DMS153 (cell line): ENCODE measurements around the gene KIAA1210.

Experiments
- DNase-seq: peaks from one replicate; lab custom pipeline; 2025; lab: John Stamatoyannopoulos, UW

The KIAA1210 gene

DNA sequence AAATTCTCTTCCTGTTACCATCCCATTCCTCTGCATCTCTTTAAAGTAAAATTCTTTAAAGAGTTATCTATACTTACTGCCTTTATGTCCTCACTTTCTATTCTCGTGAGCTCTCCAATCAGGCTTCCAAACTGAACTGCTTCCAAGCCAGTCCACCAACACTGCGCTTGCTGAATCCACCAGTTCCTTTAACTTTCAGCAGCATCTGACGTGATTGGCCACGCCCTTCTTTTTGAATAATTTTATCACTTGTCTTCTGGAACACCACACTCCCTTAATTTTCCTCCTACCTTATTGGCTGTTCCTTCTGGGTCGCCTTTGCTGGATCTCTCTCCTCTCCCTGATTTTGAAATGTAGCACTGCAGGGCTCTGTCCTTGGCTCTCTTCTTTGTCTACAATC lies at the start of gene KIAA1210:
Gene KIAA1210 (minus strand): TSS at position 163 of the 400 bp plus-strand sequence. CDS start 4,170 bp downstream, outside the sequence.
- no peak for DNase-seq

DNA sequence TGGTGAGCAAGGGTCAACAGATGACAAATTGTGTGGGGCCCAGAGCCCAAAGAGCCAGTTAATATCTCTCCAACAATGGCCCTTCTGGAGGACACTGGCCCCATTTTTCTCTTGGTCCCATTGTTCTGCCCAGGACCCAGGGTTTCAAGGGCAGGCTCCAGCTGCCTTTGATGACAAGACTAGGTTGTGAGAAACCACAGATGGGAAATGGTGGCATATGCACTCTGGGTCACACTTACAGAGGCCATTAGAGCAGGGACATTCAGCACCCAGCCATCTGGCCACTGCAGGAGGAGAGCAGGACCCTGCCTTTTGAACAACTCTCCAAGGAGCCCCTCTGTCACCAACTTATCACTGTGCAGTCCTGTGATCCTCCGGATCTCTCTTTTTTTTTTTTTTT lies 49.7 kb upstream of the KIAA1210 start:
- no peak for DNase-seq

DNA sequence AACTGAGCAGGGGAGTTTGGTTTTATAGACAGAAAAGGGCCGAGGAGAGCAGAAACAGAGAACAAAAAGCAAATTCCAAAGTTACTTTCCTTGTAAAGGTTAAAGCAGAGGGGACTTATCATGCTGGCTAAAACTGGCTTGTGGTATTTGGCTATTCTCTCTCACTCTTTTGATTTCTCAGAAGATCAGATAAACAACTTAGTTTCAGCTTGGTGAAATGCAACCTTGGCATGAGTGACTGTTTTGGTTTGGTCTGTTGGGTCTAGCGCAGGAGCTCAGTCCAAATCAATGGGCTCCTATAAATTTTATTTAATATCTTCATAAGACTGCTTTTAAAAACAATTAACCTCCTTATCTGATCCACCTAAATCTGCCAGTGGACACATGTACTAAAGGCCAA lies 47.3 kb upstream of the KIAA1210 start:
- DNase-seq, result no peak

DNA sequence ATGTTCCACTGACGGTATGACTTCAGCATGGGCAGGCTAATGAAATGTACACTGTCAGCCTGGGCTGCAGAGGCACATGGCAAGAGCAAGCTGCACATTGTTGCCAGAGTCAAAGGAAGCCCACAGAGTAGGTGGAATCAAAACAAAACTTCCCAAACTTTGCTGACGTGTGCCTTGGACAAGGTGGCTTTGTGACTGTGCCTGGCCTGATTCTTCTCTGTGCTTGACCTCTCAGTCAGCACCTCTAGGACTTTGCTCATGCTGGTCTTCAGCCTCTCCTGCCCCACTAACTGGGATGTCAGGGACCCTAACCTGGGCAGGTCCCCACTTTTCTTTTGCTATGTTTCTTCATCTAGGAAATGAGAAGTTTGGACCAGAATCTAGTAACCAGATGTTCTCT lies 40.5 kb upstream of the KIAA1210 start:
- no peak for DNase-seq

DNA sequence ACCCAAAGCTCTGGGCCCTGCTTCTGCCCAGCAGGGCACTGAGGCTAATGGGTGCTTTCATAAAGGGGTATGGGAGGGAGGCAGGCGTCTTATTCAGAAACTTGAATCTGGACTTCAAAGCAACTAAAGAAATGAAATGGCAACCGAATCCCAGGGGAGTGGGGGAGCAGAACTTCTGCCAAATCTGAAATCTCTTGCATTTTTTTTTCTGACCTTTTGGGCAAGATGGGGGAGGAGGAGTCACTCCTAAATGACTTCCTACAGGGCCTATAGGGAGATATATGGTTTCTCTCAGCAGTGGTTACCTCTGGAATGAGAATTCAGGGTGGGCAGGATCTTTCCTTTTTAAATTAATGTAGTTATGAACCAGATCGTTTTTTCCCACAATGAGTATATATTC lies 30.6 kb upstream of the KIAA1210 start:
- DNase-seq, result no peak

DNA sequence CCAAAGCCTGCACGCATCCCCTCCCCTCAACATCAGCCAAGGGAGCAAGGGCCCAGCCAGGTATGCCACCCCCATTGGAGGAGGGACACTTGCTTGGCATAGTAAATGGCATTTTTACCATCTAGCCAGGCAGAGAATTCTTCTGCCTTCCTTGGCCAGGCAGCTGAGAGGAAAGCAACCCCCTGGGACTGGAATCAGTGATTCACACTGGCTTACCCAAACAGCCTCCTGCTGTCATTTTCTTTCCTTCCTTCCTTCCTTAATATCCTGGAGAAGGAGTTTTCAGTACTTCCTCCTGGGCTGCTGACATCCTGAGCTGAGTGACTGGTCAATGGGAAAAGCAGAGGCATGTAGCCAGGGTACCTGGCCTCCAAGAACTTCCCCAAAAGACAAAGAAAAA lies 28.6 kb upstream of the KIAA1210 start:
- DNase-seq, result no peak

DNA sequence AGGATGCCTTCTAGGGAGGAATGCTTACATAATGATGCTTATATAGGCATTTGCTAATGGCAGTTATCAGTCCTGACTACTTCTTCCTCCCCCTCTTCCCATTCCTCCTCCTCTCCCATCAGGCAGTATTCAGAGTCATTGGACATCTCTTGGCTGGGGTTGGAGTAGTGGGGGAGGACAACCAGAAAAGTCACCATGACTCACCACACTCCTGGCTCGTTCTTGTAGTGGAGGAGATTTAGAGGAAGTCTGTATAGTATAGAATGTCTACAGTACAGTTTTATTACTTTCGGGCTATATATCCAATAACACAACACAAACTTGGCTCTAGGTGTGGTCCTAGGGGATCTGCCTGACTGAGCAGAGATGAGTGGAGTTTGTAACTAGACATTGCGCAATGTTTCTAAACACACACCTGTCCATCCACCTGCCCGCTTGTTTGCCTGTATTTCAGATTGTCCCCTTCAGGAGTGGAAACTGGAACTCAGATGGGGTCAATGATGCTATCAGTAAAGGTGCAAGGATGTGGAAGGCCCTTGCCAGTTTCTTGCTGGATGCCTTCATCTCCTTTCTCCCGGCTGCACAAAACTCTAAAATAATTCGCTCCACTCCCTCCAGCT lies 27.9 kb upstream of the KIAA1210 start:
- DNase-seq, result no peak

DNA sequence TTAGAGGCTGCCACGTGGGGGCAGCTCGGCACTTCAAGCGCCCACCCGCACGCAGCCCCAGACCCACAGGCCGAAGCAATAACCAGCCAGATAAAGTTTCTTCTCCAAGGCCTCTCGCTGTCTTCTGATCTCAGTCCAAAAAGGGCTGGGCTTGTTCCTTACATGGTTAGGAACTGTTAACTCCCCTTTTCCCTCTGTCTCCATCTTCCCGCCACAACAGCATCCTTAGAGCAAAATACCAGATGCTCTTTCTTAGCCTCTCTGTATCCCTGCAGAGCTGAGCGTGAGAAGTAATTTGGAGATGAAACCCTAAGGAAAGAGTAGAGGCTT lies 23.4 kb upstream of the KIAA1210 start:
- DNase-seq, result no peak

DNA sequence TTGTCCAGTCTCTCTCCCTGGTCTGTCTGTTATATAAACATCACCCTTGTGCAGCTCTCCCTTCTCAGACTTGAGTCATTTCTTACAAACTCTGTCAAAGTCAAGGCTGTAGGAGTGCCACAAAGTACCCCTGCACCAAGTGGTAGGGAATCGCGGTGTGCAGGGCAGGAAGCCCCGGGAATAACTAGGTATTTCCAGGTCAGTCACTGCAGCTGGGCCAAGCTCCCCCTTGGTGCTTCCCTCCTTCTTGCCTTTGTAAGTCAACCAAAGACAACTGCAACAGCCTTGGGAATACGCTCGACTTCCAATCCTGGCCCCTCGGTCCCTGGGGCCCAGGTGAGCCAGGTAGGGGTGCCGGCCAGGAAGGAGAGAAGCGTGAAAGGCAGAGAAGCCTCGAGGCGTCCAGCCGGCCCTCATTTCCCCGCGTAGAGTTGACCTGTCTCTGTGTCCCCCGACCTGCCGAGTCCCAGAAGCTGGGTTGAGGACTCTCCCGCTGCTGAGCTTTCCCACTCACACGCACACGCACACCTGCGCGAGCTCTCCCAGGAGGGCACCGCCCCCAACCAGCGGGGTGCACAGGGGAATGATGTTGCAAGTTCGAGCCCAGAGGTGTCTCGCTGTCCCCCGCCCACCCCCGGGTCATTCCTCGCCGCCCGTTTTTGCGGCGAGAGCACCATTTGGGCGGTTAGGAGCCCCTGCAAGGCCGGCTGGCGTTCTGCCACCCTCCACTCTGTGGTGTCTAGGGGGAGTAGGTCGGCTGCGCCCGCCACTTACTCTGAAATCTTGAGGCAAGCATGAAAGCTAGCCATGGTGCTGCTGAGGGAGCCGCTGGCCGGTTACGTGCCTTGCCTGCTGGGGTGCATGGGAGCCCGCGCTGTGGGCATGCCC lies 22.8 kb upstream of the KIAA1210 start:
- no peak for DNase-seq

DNA sequence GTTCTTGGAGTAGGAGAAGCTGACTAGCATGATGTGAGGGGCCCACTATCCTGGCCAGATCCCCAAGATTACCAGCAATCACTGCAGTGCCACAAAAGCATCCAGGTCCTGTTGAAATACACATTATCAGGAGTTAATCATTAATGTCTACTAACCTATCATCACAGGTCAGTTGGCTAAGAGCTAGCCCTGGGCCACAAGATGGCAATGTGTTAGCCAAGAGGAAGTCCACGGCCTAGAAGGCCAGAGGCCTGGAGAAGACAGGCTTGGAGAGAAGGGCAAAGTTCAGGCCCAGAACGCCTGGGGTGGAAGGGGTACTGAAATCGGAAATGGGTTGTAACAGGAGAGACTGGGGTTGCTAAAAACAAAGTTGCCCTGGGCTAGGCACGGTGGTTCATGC lies 19.9 kb upstream of the KIAA1210 start:
- DNase-seq, result no peak

DNA sequence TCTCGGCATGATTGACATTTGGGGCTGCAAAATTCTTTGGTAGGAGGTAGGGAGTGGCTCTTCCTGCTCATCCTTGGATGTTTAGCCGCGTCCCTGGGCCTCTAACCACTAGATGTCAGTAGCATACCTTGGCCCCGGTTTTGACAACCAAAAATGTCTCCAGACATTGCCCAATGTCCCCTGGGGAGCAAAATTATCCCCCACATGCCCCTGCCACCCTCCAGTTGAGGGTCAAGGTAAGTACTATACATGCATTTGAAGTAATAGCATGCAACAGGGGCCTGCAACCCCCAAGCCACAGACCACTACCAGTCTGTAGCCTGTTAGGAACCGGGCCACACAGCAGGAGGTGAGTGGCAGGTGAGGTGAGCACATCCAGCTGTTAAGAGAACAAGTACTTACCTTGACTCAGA lies 17.6 kb upstream of the KIAA1210 start:
- DNase-seq, result no peak

DNA sequence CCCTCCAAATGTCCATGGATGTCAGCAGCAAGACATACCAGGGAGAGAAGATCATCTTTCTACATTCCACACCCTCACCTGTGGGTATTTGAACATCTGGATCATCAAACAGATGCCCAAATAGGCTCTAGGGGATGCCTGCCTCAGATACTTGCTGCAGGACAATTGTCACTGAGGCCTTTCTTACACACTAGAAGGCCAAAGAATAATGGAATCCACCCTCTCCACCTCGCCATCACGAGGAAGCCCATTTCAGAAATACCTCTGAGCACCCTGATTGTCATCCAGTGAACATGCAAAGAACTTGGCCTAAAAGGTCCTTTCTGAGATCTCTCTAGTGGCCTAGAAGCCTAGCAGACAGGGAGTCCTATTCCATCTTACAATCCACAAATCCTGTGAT lies 6.9 kb upstream of the KIAA1210 start:
- no peak for DNase-seq

DNA sequence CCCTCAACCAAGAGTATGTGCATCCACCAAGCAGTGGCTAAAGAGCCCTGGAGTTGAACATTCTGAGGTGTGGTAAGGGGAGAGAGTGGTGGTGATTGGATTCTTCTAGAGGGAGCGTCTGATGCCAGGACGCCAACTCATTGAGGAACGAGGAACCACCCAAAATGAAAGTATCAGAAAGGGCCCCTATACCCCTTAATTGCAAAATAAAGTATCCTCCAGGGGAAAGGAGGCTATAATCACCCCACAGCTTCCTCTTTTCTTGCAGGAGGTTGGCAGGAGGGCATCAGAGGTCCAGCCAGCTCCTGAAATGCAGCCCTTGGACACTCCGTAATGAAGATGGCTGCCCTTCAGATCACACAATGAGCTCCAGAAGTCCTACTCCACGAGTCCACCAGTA lies 5.3 kb upstream of the KIAA1210 start:
- DNase-seq, result no peak

DNA sequence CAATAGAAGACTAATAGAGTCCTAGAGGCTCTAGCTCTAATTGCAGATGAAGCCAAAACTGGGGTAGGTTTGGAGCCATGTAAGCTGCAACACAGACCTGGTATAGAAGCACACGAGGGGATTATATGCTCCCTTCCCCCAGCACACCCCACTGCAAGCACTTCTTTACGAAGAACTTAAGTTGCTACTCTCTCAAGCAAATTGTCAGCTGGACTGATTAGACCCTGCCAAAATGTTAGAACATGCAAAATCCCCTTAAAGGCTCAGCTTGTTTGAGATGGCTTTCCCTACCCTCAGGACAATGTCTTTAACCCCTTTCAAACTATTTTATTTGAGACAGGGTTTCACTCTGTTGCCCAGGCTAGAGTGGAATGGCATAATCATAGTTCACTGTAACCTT lies 4.7 kb upstream of the KIAA1210 start:
- no peak for DNase-seq

DNA sequence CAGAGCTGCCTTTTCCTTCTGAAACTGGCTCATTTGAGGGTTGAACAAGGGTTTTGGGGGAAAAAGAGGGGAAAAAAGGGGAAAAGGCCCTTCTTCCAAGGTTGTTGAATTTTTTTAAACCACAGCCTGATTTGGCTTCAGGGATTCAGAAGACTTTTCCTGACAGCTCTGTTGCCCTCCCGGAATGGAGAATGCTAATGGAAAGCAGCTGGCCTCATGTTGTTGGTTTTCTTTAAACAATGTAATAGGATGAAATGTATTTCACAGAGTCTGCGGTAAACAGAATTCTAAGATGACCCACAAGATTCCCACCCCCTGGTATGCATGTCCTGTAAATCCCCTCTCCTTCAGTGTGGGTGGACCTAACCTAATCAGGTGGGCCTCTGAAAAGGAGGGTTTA lies 3.3 kb upstream of the KIAA1210 start:
- DNase-seq, result no peak

DNA sequence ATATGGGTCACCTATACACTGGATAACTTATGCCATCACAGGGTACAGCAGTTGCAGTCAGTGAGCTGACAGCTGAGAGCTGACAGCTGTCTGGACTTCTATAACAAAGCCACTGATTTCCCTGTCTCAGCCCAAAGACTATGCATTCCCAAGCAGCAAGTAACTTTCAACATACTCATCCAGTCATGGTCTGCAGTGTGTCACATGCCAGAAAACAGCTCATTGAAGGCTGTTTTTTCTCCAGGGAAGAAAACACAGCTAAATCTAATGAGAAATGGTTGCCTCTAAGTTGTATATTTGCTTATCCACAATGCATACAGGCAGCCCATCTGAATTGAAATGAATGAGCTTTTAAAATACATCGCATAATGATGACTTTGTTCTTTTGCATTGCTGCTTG lies 6.3 kb downstream of the KIAA1210 start:
- DNase-seq, result no peak

DNA sequence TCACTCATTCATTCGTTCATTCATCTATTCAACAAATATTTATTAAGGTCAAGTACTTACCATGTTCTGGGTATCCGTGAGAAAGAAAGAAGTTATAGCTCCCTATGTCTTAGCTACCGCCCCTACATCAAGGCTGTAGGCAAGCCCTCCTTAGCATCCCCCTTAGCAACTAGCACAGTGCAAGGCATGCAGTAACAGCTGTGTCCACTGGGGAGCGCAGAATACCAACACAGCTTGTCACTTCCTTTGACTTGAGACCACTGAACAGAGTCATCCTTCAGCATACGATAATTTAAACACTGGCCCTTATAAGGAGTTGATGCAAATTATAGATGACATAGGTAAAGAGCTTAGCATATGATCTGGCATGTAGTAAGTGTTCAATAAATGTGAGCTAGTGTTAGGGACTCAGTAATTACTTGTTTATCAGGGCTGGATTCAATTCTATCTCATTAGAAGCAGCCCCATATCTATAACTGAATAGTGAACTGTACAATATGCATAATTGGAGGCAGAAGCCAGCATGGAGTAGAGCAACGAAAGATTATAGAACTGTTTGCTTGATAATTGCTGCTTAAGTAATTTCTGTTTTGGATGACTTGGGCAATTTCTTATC lies 8.7 kb downstream of the KIAA1210 start:
- no peak for DNase-seq

DNA sequence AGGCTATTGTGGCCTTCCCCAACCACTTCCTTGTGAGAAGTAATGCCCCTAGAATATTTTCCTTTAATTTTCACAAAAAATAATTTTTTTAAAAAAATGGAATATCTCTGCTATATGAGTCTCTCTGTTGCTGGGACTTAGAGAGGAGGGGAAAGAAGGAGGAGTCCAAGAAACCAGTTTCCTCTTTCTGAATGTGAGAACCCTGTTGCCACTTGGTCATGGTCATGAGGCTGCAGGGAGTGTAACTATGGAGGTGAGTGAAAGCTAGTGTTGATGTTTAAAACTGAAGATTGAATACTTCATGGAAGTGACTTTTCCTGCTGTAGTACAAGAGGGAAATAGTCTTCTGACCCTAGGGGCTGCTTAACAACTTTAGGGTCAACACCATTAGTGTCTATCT lies 20.4 kb downstream of the KIAA1210 start:
- no peak for DNase-seq

DNA sequence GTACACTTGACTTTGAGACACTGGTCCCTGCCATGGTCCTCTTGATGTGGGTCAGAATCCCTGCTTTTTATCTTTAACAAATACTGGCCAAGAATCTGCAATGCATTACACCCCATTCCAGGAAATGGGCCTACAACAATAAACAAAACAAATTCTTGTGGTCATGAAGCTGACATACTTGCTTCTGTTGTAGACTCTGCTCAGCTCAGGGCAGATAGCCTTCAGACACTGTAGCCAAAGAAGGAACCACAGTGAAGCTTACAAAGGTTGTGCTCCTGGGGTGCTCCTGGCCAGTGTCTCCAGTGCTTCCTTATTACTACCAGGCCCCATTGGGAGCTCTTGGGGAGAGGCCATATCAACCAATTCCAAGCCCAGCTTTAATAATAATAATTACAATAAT lies 21.8 kb downstream of the KIAA1210 start:
- no peak for DNase-seq

DNA sequence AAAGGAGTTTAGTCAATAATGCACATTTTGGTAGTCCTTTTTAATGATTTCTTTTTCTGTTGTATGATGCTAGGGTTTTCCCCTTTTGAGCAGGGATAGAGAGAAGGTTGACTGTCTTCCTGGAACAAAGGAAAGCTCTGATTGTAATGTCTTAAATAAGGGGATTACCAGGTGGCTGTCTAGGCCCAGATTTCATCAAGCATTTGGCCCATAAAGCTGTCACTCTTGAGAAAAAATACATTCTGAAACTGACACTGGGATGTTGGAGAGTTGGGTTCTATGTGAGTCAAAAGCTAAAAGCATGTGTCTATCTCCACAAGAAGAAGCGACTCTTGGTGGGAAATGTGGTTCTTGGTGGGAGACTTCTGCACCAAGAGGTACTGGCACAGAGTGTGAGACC lies 26.4 kb downstream of the KIAA1210 start:
- DNase-seq, result no peak

DNA sequence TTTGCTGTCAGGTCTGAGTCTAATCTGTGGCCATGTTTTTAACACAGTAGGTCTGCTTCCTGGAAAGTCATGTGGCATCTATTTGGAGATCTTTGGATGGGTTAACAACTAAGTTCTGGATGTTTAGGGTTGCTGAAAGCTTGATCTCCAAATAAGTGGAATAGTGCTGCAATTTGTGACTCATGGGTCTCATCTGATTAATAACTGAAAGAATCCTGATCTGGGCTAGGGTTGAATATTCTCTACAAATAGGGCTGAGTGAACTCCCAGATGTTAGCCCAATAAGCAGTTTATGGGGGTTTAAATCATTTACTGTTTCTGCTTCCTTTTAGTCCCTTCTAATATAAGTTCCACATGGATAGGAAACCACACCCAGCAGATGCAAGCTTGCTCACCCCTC lies 31.7 kb downstream of the KIAA1210 start:
- DNase-seq, result no peak

DNA sequence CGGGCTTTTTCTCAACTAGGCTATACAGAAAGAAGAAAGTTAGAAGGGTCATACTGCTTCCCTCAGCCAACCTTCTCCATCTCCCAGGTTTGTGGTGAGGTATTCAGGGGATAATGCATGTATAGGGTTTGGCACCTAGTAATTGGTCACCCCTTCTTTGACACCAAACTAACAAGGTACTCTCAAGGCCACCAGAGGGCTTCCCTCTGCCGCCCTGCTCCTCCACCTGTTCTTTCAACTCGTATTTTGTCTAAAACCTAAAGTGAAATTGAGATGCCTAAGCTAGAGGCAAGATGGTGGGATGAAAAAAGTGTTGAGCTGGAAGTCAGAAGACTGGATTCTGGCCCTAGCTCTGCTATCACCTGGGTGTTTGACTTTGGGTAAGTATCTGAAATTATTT lies 32.8 kb downstream of the KIAA1210 start:
- no peak for DNase-seq

DNA sequence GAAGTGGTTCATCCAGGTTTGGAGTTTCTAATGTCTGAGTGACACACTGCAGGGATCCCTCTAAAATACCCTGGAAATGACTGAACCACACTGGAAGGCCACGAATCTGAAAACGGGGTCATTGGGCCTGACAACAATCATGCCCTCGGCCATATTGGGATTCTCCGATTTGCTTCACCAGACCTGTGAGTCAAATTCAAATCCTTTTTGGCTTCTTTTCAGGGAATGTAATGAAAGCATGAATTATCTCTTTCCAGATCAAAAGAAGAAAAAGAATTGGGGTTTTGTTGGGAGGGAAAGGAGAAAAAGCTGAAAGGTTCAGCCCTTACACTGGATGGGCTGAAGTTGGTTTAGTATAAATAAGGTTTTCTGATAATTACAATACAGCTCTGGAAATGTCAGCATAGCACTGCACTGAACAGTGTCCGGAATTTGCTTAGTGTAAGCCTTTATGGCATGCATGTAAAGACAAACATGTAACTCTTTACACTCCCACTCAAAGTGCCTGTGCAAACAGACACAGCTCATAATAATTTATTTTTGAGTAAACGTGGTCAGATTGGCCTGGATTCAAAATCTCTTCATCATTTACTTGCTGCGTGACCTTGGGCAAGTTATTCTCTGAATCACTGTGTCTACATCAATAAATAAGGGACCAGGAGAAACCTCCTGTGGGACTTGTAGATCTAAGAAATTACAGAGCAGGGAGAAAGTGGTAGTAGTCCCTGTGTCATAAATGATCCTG lies 33.4 kb downstream of the KIAA1210 start:
- no peak for DNase-seq
